Measurements from ENCODE around the gene QRFP.

DNA sequence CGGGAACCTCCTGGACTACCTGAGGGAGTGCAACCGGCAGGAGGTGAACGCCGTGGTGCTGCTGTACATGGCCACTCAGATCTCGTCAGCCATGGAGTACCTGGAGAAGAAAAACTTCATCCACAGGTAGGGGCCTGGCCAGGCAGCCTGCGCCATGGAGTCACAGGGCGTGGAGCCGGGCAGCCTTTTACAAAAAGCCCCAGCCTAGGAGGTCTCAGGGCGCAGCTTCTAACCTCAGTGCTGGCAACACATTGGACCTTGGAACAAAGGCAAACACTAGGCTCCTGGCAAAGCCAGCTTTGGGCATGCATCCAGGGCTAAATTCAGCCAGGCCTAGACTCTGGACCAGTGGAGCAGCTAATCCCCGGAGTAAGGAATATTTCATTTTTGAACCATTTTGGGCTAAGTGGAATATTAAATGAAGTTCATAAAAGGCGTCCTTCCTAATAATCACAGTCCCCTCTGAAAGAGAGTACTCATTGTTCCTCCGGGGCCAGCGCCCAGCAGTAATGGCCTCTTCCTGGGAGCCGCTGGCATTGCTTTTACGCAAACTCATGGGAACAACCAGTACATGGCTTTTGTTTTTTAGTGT lies 23.6 kb downstream of the QRFP start:
- TF ChIP-seq, protein P1, sequence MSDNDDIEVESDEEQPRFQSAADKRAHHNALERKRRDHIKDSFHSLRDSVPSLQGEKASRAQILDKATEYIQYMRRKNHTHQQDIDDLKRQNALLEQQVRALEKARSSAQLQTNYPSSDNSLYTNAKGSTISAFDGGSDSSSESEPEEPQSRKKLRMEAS (IDR thresholded peaks at IDR 0.05) = no peak
- TF ChIP-seq USF1 (IDR thresholded peaks at IDR 0.05) = no peak
- no peak for TF ChIP-seq YY1 (IDR thresholded peaks at IDR 0.05; ENCODE audit: low read depth)
- TF ChIP-seq EP300 (IDR thresholded peaks at IDR 0.05; ENCODE audit: borderline replicate concordance) = no peak
- TF ChIP-seq ZBTB7A (IDR thresholded peaks at IDR 0.05; ENCODE audit: low read depth) = no peak
- TF ChIP-seq CEBPB (IDR thresholded peaks at IDR 0.05) = no peak
- TF ChIP-seq CREB1 (IDR thresholded peaks at IDR 0.05; ENCODE audit: low read depth) = no peak
- TF ChIP-seq, protein P2, sequence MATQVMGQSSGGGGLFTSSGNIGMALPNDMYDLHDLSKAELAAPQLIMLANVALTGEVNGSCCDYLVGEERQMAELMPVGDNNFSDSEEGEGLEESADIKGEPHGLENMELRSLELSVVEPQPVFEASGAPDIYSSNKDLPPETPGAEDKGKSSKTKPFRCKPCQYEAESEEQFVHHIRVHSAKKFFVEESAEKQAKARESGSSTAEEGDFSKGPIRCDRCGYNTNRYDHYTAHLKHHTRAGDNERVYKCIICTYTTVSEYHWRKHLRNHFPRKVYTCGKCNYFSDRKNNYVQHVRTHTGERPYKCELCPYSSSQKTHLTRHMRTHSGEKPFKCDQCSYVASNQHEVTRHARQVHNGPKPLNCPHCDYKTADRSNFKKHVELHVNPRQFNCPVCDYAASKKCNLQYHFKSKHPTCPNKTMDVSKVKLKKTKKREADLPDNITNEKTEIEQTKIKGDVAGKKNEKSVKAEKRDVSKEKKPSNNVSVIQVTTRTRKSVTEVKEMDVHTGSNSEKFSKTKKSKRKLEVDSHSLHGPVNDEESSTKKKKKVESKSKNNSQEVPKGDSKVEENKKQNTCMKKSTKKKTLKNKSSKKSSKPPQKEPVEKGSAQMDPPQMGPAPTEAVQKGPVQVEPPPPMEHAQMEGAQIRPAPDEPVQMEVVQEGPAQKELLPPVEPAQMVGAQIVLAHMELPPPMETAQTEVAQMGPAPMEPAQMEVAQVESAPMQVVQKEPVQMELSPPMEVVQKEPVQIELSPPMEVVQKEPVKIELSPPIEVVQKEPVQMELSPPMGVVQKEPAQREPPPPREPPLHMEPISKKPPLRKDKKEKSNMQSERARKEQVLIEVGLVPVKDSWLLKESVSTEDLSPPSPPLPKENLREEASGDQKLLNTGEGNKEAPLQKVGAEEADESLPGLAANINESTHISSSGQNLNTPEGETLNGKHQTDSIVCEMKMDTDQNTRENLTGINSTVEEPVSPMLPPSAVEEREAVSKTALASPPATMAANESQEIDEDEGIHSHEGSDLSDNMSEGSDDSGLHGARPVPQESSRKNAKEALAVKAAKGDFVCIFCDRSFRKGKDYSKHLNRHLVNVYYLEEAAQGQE (IDR thresholded peaks at IDR 0.05; ENCODE audit: low read depth) = no peak
- no peak for TF ChIP-seq TAF1 (IDR thresholded peaks at IDR 0.05; ENCODE audit: low read depth)
- TF ChIP-seq NFIC (IDR thresholded peaks at IDR 0.05) = peak; percentile 28; the same call in 1 of the 2 replicates
- TF ChIP-seq TCF12 (IDR thresholded peaks at IDR 0.05; ENCODE audit: low read depth) = no peak
- TF ChIP-seq RAD21 (IDR thresholded peaks at IDR 0.05; ENCODE audit: low read depth) = no peak
- TF ChIP-seq FOXM1 (IDR thresholded peaks at IDR 0.05; ENCODE audit: borderline replicate concordance, low read depth) = no peak
- TF ChIP-seq EGR1 (IDR thresholded peaks at IDR 0.05) = no peak
